ENCODE measurements around the gene RALY.
A peak's percentile ranks its signal among the peaks of the same experiment; 100 is the strongest.
"Not testable (repeated sequence)": the region's sequence is repeated elsewhere in the genome, so short reads cannot be mapped to it uniquely, and the experiment has no call there.

The RALY gene

GRCh38 chr20:34122274-34122980 is 128.7 kb downstream of the RALY start:
- TF ChIP-seq CTCF (IDR thresholded peaks at IDR 0.05; ENCODE audit: low read depth, low read length), result no peak
- in situ Hi-C loops (cut with HindIII; ENCODE audit: low sequenced_read_pairs), result no loop called here

GRCh38 chr20:34123309-34123708 is 129.6 kb downstream of the RALY start:
- in situ Hi-C loops (cut with HindIII; ENCODE audit: low sequenced_read_pairs), result no loop called here
- H3K4me3 ChIP-seq (ENCODE audit: low read depth, low read length), result no peak overlapping the region
- DNase-seq (ENCODE audit: low read depth, low spot score), result no peak
- TF ChIP-seq CTCF (IDR thresholded peaks at IDR 0.05; ENCODE audit: low read depth, low read length), result no peak

More at GRCh38 chr20:34122274-34122980, 128.7 kb downstream of the RALY start:
- no peak overlapping the region for H3K4me3 ChIP-seq (ENCODE audit: low read depth, low read length)
- no peak for DNase-seq (ENCODE audit: low read depth, low spot score)

- H3K4me3 ChIP-seq (ENCODE audit: low read depth, low read length), result no peak overlapping the region
- DNase-seq (ENCODE audit: low read depth, low spot score), result no peak
- in situ Hi-C loops (cut with HindIII; ENCODE audit: low sequenced_read_pairs), result no loop called here
- TF ChIP-seq CTCF (IDR thresholded peaks at IDR 0.05; ENCODE audit: low read depth, low read length), result no peak
Measured at GRCh38 chr20:34124469-34125249, 130.9 kb downstream of the RALY start.

- no peak for DNase-seq (ENCODE audit: low read depth, low spot score)
- no peak for TF ChIP-seq CTCF (IDR thresholded peaks at IDR 0.05; ENCODE audit: low read depth, low read length)
- no peak overlapping the region for H3K4me3 ChIP-seq (ENCODE audit: low read depth, low read length)
- in situ Hi-C loops (cut with HindIII; ENCODE audit: low sequenced_read_pairs), result no loop called here
Measured at GRCh38 chr20:34127792-34128191, 134.1 kb downstream of the RALY start.

GRCh38 chr20:34129518-34130162 is 135.9 kb downstream of the RALY start:
- TF ChIP-seq CTCF (IDR thresholded peaks at IDR 0.05; ENCODE audit: low read depth, low read length), result peak; percentile 76
- peak; percentile 70 for DNase-seq (ENCODE audit: low read depth, low spot score)
- in situ Hi-C loops (cut with HindIII; ENCODE audit: low sequenced_read_pairs), result no loop called here
- no peak overlapping the region for H3K4me3 ChIP-seq (ENCODE audit: low read depth, low read length)

- in situ Hi-C loops (cut with HindIII; ENCODE audit: low sequenced_read_pairs), result no loop called here
- TF ChIP-seq CTCF (IDR thresholded peaks at IDR 0.05; ENCODE audit: low read depth, low read length), result no peak
- H3K4me3 ChIP-seq (ENCODE audit: low read depth, low read length), result no peak overlapping the region
- no peak for DNase-seq (ENCODE audit: low read depth, low spot score)
Measured at GRCh38 chr20:34131491-34131890, 137.8 kb downstream of the RALY start.

- H3K4me3 ChIP-seq (ENCODE audit: low read depth, low read length); in situ Hi-C loops (cut with HindIII; ENCODE audit: low sequenced_read_pairs); DNase-seq (ENCODE audit: low read depth, low spot score): not testable (repeated sequence)
Measured at GRCh38 chr20:34132491-34132890, 138.8 kb downstream of the RALY start.

- in situ Hi-C loops (cut with HindIII; ENCODE audit: low sequenced_read_pairs); H3K4me3 ChIP-seq (ENCODE audit: low read depth, low read length); DNase-seq (ENCODE audit: low read depth, low spot score): not testable (repeated sequence)
Measured at GRCh38 chr20:34132943-34133342, 139.2 kb downstream of the RALY start.

GRCh38 chr20:34133365-34133860 is 139.7 kb downstream of the RALY start:
- H3K4me3 ChIP-seq (ENCODE audit: low read depth, low read length); in situ Hi-C loops (cut with HindIII; ENCODE audit: low sequenced_read_pairs); DNase-seq (ENCODE audit: low read depth, low spot score): not testable (repeated sequence)

Measured in astrocyte of the spinal cord (primary cell).